KOPT-K1 (cell line): ENCODE data around the gene OR4C16.

ENCODE experiments used
- H3K27ac ChIP-seq: fragments of 200-600 bp; sonication (generic); 2 replicates; pipeline ENCODE4 v1.5.1; 2016; ENCODE audit warnings: antibody characterized with exemption, mild to moderate bottlenecking, low read depth, low read length; ENCODE audit not compliant: poor library complexity, severe bottlenecking
- H3K36me3 ChIP-seq: fragments of 200-600 bp; sonication (generic); 2 replicates; pipeline ENCODE4 v1.5.1; 2017; ENCODE audit warnings: antibody characterized with exemption, mild to moderate bottlenecking, low read length, moderate library complexity; ENCODE audit not compliant: insufficient read depth
- H3K9me3 ChIP-seq: fragments of 200-600 bp; sonication (generic); 2 replicates; pipeline ENCODE4 v1.5.1; 2017; ENCODE audit warnings: antibody characterized with exemption, low read length, mild to moderate bottlenecking; ENCODE audit not compliant: insufficient read depth, poor library complexity, severe bottlenecking

Gene OR4C16

GRCh38 chr11:55571828-55572227 lies at the start of gene OR4C16:
TSS of gene OR4C16 (plus strand) at chr11:55572128. CDS start at chr11:55572128, 0 bp downstream.
- peaks cover 8% of the 10 kb centered on the region for H3K9me3 ChIP-seq
- no peak within 1 kb of the TSS for H3K27ac ChIP-seq
- H3K36me3 ChIP-seq = no peaks in the 10 kb centered on the region

GRCh38 chr11:55554169-55554568 lies 17.8 kb upstream of the OR4C16 start, which contains the start of gene OR4C15:
TSS of gene OR4C15 (plus strand) at chr11:55554469. CDS start at chr11:55554469, 0 bp downstream.
- Histone ChIP-seq H3K27ac (no peak within 1 kb of the TSS), H3K9me3 (no peaks in the 10 kb centered on the region), H3K36me3 (no peaks in the 10 kb centered on the region)

GRCh38 chr11:55572548-55572947 lies 620 bp downstream of the OR4C16 start:
- peaks cover 14% of the 10 kb centered on the region for H3K9me3 ChIP-seq
- H3K27ac ChIP-seq = no peak overlapping the region

GRCh38 chr11:55607545-55607944 lies 35.6 kb downstream of the OR4C16 start, which contains the start of gene OR4C11:
TSS of gene OR4C11 (minus strand) at chr11:55607645. CDS start at chr11:55604373, 3,272 bp downstream.
- no peaks in the 10 kb centered on the region for H3K9me3 ChIP-seq
- no peak within 1 kb of the TSS for H3K27ac ChIP-seq
- no peaks in the 10 kb centered on the region for H3K36me3 ChIP-seq

More at GRCh38 chr11:55572548-55572947, 620 bp downstream of the OR4C16 start:
- H3K36me3 ChIP-seq = no peaks in the 10 kb centered on the region
